HepG2 (cell line): ENCODE measurements around the gene SH3D21. TPM values are rescaled to one million over a fixed set of nuclear protein-coding genes. Genes with fewer than 3 reads are reported as not detected.
A peak's percentile ranks its signal among the peaks of the same experiment; 100 is the strongest.

ENCODE experiments used
- ATAC-seq: fragments of 200-7000 bp; cut with Tn5 transposase; 3 replicates; pipeline ENCODE4 v1.9.1; 2020; ENCODE audit warnings: mild to moderate bottlenecking, moderate library complexity
- BruUV-seq: library from RNA; stranded (reverse); fragments of 400-500 nt; replicated peaks from 2 replicates; lab custom pipeline; 2021; lab: Mats Ljungman, UMichigan
- CTCF ChIA-PET: fragments of 300-600 bp; formaldehyde crosslinking; extraction: SDS; loops from one replicate; lab custom pipeline; 2021; ENCODE audit warnings: low total read pairs, inconsistent platforms, low intra/inter-chr PET ratio; lab: Yijun Ruan, JAX
- POLR2A ChIA-PET: fragments of 350-600 bp; sonication (Branson Sonifier 250); formaldehyde crosslinking; loops from one replicate; lab custom pipeline; 2020; ENCODE audit warnings: antibody characterized with exemption, inconsistent platforms; lab: Yijun Ruan, JAX
- DNase-seq: peaks from one replicate; pipeline ENCODE4 v3.0.0-alpha.2; 2015; ENCODE audit warnings: low spot score
- FAIRE-seq: peaks from 3 replicates; lab custom pipeline; 2011; peaks lifted over from hg19 to GRCh38; lab: Jason Lieb, UNC
- H2AFZ ChIP-seq: one replicate; pipeline ENCODE4 v1.6.1; 2011; ENCODE audit warnings: low read length, inconsistent platforms
- H3K27ac ChIP-seq: fragments of 300-600 bp; 3 replicates; pipeline ENCODE4 v1.8.0; 2011; ENCODE audit warnings: mixed run types, mild to moderate bottlenecking, mixed read lengths, low read length, inconsistent platforms; ENCODE audit not compliant: insufficient read depth; ENCODE audit errors: extremely low read length
- H3K27me3 ChIP-seq, 2 experiments: fragments of 200-600 bp in 1 of 2; 2 replicates in 1 of 2; 3 replicates in 1 of 2; pipeline versions ENCODE4 v1.6.0 to v1.8.0; 2011; ENCODE audit warnings: low read length in 2 of 2, mild to moderate bottlenecking in 2 of 2, moderate library complexity in 2 of 2, inconsistent platforms in 1 of 2; ENCODE audit not compliant: insufficient read depth in 2 of 2, control insufficient read depth in 1 of 2
- H3K36me3 ChIP-seq, 2 experiments: fragments of 200-600 bp in 1 of 2; replicated peaks in 1 of 2; 2 replicates in 1 of 2; 3 replicates in 1 of 2; pipeline versions ENCODE4 v1.5.1 to v1.8.0; 2011; ENCODE audit warnings: low read length in 2 of 2, inconsistent platforms in 1 of 2; ENCODE audit not compliant: insufficient read depth in 2 of 2, control insufficient read depth in 1 of 2
- H3K4me1 ChIP-seq: 2 replicates; pipeline ENCODE4 v1.5.1; 2012; ENCODE audit warnings: low read length, inconsistent platforms; ENCODE audit not compliant: insufficient read depth
- H3K4me2 ChIP-seq: 2 replicates; pipeline ENCODE4 v1.6.0; 2011; ENCODE audit warnings: low read depth, low read length, inconsistent platforms
- H3K4me3 ChIP-seq, 3 experiments: fragments of 200-600 bp in 1 of 3; sonication (generic), shearing (Covaris generic) in 1 of 3; replicated peaks in 1 of 3; 2 replicates each; pipeline ENCODE4 v1.5.1; 2011 to 2016; ENCODE audit warnings: low read length in 3 of 3, inconsistent platforms in 2 of 3, low read depth in 2 of 3, mild to moderate bottlenecking in 2 of 3, control low read depth in 1 of 3, mixed read lengths in 1 of 3; ENCODE audit not compliant: insufficient read depth in 1 of 3
- H3K79me2 ChIP-seq: one replicate; pipeline ENCODE4 v1.6.1; 2011; ENCODE audit warnings: low read length, inconsistent platforms; ENCODE audit not compliant: insufficient read depth
- H3K9ac ChIP-seq: 2 replicates; pipeline ENCODE4 v1.6.0; 2011; ENCODE audit warnings: mild to moderate bottlenecking, low read depth, low read length, inconsistent platforms; ENCODE audit not compliant: insufficient read depth
- H3K9me3 ChIP-seq: 2 replicates; pipeline ENCODE4 v1.5.1; 2012; ENCODE audit warnings: mild to moderate bottlenecking, low read length
- H4K20me1 ChIP-seq: 2 replicates; pipeline ENCODE4 v1.6.0; 2011; ENCODE audit warnings: inconsistent platforms, mild to moderate bottlenecking, low read length, moderate library complexity; ENCODE audit not compliant: insufficient read depth
- ARID2 ChIP-seq: sonication (generic); formaldehyde crosslinking; IDR thresholded peaks from 2 replicates; pipeline ENCODE4 v1.8.1; 2022; ENCODE audit warnings: mild to moderate bottlenecking, missing genetic modification reagents, borderline replicate concordance
- HMG20B ChIP-seq: conservative IDR thresholded peaks from 2 replicates; pipeline ENCODE4 v1.6.1; 2016; ENCODE audit warnings: missing genetic modification reagents, missing compliant biosample characterization
- KLF12 ChIP-seq: sonication (generic); formaldehyde crosslinking; IDR thresholded peaks from 2 replicates; pipeline ENCODE4 v1.4.0; 2020; ENCODE audit warnings: missing genetic modification reagents, borderline replicate concordance
- KLF15 ChIP-seq: sonication (generic); formaldehyde crosslinking; IDR thresholded peaks from 2 replicates; pipeline ENCODE4 v1.8.1; 2023; ENCODE audit warnings: borderline replicate concordance, mild to moderate bottlenecking, inconsistent platforms, missing genetic modification reagents, mixed read lengths
- KMT2A ChIP-seq: sonication (generic); formaldehyde crosslinking; IDR thresholded peaks from 2 replicates; pipeline ENCODE4 v1.4.0; 2020; ENCODE audit warnings: missing genetic modification reagents
- MBNL3 ChIP-seq: fragments of 250-450 bp; sonication (Bioruptor Pico); conservative IDR thresholded peaks from 2 replicates; pipeline ENCODE4 v1.8.0; 2022; ENCODE audit warnings: mild to moderate bottlenecking, inconsistent platforms
- MXI1 ChIP-seq: IDR thresholded peaks from 3 replicates; pipeline ENCODE4 v1.6.1; 2012; ENCODE audit warnings: low read depth, low read length, inconsistent platforms, borderline replicate concordance
- SALL1 ChIP-seq: sonication (generic); formaldehyde crosslinking; IDR thresholded peaks from 2 replicates; pipeline ENCODE4 v1.8.0; 2022; ENCODE audit warnings: mild to moderate bottlenecking, missing genetic modification reagents
- SIX1 ChIP-seq: sonication (generic); formaldehyde crosslinking; IDR thresholded peaks from 2 replicates; pipeline ENCODE4 v1.4.0; 2020; ENCODE audit warnings: missing genetic modification reagents, borderline replicate concordance
- SIX4 ChIP-seq: sonication (generic); formaldehyde crosslinking; IDR thresholded peaks from 2 replicates; pipeline ENCODE4 v1.4.0; 2020; ENCODE audit warnings: missing genetic modification reagents
- SUZ12 ChIP-seq: fragments of 150-350 bp; IDR thresholded peaks from 2 replicates; pipeline ENCODE4 v1.6.1; 2014; ENCODE audit warnings: low read depth, low read length
- ZNF10 ChIP-seq: sonication (generic); formaldehyde crosslinking; IDR thresholded peaks from 2 replicates; pipeline ENCODE4 v1.4.0; 2020; ENCODE audit warnings: mild to moderate bottlenecking, low read depth, missing genetic modification reagents, borderline replicate concordance
- ZNF274 ChIP-seq: sonication (generic); formaldehyde crosslinking; IDR thresholded peaks from 2 replicates; pipeline ENCODE4 v1.5.1; 2020; ENCODE audit warnings: mild to moderate bottlenecking, missing genetic modification reagents
- ZNF552 ChIP-seq: sonication (generic); formaldehyde crosslinking; IDR thresholded peaks from 2 replicates; pipeline ENCODE4 v1.9.0; 2022; ENCODE audit warnings: missing genetic modification reagents, mild to moderate bottlenecking, borderline replicate concordance
- WGBS: methylation state at CpG from one replicate; pipeline ENCODE4 v1.1.6; 2017; ENCODE audit warnings: low lambda C conversion rate; 5-methylcytosine and 5-hydroxymethylcytosine counted together
- in situ Hi-C: cut with HindIII; loops from 2 replicates; pipeline ENCODE4 v1.10.0; 2017; ENCODE audit warnings: low pct_unique_long_range_greater_than_20kb; ENCODE audit not compliant: extremely low pct_ligation_motif_present
- intact Hi-C: fragments of 100-400 bp; cut with micrococcal nuclease; formaldehyde crosslinking; loops from one replicate; pipeline ENCODE4 v1.10.0; 2022; ENCODE audit not compliant: unreplicated experiment
- polyA plus RNA-seq, 8 experiments: library from polyadenylated mRNA; depleted of rRNA in 3 of 8; stranded (reverse) in 7 of 8; unstranded in 1 of 8; fragments of >200 nt; fragmentation: Illumina TruSeq in 4 of 8; extraction: Trizol in 4 of 8; gene quantifications; 2 replicates each; pipeline versions ENCODE4 v1.2.1 to v1.2.3, GENCODE V29; 2011 to 2016; ENCODE audit warnings: low read depth in 4 of 8, missing spikeins in 1 of 8, mixed read lengths in 1 of 8; ENCODE audit not compliant: insufficient read depth in 1 of 8
- total RNA-seq, 5 experiments: library from RNA; depleted of rRNA; stranded (reverse); fragments of >200 nt; fragmentation: Illumina TruSeq; extraction: Trizol; gene quantifications; 2 replicates each; pipeline ENCODE4 v1.2.3, GENCODE V29; 2016; ENCODE audit warnings: low read depth in 1 of 5
- TF ChIP-seq, protein P1 (sequence below): sonication (generic); formaldehyde crosslinking; IDR thresholded peaks from 2 replicates; pipeline ENCODE4 v1.5.1; 2020; ENCODE audit warnings: missing genetic modification reagents, mild to moderate bottlenecking, borderline replicate concordance

Gene SH3D21
- total and polyA plus RNA-seq, 2 of the 13 experiments (the other 11 are each of a cell fraction or from before 2014, with no cell fraction given): 5.1 to 8.6 TPM

DNA sequence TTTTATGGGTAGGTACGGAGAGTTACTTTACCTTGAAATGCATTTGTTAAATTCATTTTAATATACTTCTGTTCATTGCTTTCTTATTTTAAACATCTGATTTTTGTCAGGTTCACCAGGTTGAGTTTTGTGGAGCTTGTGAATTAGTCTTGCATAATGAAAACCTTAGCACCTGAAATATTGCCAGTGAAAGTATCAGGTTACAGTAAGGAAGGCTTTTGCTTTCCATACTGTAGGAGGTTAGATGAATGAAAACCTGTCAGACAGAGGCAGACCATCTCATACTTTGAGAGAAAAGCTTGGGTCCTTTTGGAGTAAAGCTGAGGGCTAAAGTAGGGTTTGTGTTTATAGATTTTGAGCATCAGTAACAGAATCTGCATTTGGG lies 47.2 kb upstream of the SH3D21 start:
- peaks cover 6 to 36% of the 10 kb centered on the region in 2 experiments for H3K36me3 ChIP-seq
- H3K4me2 ChIP-seq: no peak overlapping the region
- H3K27ac ChIP-seq: peak overlapping the region; percentile 11
- DNase-seq: no peak
- H2AFZ ChIP-seq: no peak overlapping the region
- peaks cover 59% of the 10 kb centered on the region for H3K4me1 ChIP-seq
- ChIA-PET POLR2A (interaction anchor here (0.6 to 1.6 kb wide), 3 partner anchors 10 to 35 kb away, joined by 3 to 7 read pairs (median 6); partner anchors contain the start of gene THRAP3), CTCF (no interaction called here)
- H3K9ac ChIP-seq: no peak overlapping the region
- intact Hi-C loops (no loop called here), in situ Hi-C loops (no loop called here)
- no peak overlapping the region for H3K4me3 ChIP-seq
- no peaks in the 10 kb centered on the region for H3K27me3 ChIP-seq
- peaks cover 85% of the 10 kb centered on the region for H3K79me2 ChIP-seq
- peak; percentile 15 for FAIRE-seq
- BruUV-seq: no TSS peak
- H4K20me1 ChIP-seq: peaks cover 43% of the 10 kb centered on the region
- no peak for ATAC-seq
- TF ChIP-seq ZNF10 (CRISPR knock-in tag) (no peak), MXI1 (no peak), SALL1 (CRISPR knock-in tag) (no peak), SIX4 (peak; percentile 43; the same call in 1 of the 2 replicates), ARID2 (CRISPR knock-in tag) (no peak), MBNL3 (no peak), HMG20B (CRISPR knock-in tag) (no peak), ZNF274 (CRISPR knock-in tag) (no peak), KLF15 (CRISPR knock-in tag) (no peak), SIX1 (CRISPR knock-in tag) (peak; percentile 88; the same call in 1 of the 2 replicates), SUZ12 (no peak), KLF12 (CRISPR knock-in tag) (no peak), ZNF552 (no peak), KMT2A (no peak)
- TF ChIP-seq, protein P1, sequence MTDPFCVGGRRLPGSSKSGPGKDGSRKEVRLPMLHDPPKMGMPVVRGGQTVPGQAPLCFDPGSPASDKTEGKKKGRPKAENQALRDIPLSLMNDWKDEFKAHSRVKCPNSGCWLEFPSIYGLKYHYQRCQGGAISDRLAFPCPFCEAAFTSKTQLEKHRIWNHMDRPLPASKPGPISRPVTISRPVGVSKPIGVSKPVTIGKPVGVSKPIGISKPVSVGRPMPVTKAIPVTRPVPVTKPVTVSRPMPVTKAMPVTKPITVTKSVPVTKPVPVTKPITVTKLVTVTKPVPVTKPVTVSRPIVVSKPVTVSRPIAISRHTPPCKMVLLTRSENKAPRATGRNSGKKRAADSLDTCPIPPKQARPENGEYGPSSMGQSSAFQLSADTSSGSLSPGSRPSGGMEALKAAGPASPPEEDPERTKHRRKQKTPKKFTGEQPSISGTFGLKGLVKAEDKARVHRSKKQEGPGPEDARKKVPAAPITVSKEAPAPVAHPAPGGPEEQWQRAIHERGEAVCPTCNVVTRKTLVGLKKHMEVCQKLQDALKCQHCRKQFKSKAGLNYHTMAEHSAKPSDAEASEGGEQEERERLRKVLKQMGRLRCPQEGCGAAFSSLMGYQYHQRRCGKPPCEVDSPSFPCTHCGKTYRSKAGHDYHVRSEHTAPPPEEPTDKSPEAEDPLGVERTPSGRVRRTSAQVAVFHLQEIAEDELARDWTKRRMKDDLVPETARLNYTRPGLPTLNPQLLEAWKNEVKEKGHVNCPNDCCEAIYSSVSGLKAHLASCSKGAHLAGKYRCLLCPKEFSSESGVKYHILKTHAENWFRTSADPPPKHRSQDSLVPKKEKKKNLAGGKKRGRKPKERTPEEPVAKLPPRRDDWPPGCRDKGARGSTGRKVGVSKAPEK (CRISPR knock-in tag): no peak
- 89% methylated on average over 1 of the region's 1 CpG for WGBS
- no peaks in the 10 kb centered on the region for H3K9me3 ChIP-seq
